RWPE1 (cell line): ENCODE measurements around the gene MEGF6.

Source experiments
- CTCF ChIA-PET: fragments of 350-600 bp; sonication (Branson Sonifier 250); formaldehyde crosslinking; extraction: SDS; loops from one replicate; lab custom pipeline; 2021; lab: Yijun Ruan, JAX
- POLR2A ChIA-PET: fragments of 400-600 bp; formaldehyde crosslinking; extraction: SDS; loops from one replicate; lab custom pipeline; 2020; ENCODE audit warnings: antibody characterized with exemption; ENCODE audit not compliant: low non-redundant PET; lab: Yijun Ruan, JAX
- DNase-seq: peaks from one replicate; pipeline ENCODE4 v3.0.0; 2012; ENCODE audit warnings: low spot score
- H3K27ac ChIP-seq: fragments of 450-650 bp; 2 replicates; pipeline ENCODE4 v1.5.1; 2017
- CTCF ChIP-seq: fragments of 450-650 bp; conservative IDR thresholded peaks from 2 replicates; pipeline ENCODE4 v1.5.1; 2017; ENCODE audit warnings: low read depth, mild to moderate bottlenecking

Gene MEGF6

GRCh38 chr1:3533067-3534048, 78.0 kb downstream of the MEGF6 start:
- DNase-seq: no peak
- ChIA-PET CTCF (no interaction called here), POLR2A (no interaction called here)
- no peak for TF ChIP-seq CTCF
- peak overlapping the region; percentile 94 for H3K27ac ChIP-seq

GRCh38 chr1:3531928-3532327, 79.4 kb downstream of the MEGF6 start:
- TF ChIP-seq CTCF: no peak
- CTCF ChIA-PET: no interaction called here
- peak overlapping the region; percentile 94 for H3K27ac ChIP-seq
- POLR2A ChIA-PET: interaction anchor here (0.6 kb wide), 1 partner anchor 22 kb away, joined by 3 read pairs; no protein-coding TSS in a partner anchor
- DNase-seq: no peak

GRCh38 chr1:3530926-3531818, 80.1 kb downstream of the MEGF6 start:
- ChIA-PET POLR2A (interaction anchor here (0.6 kb wide), 1 partner anchor 23 kb away, joined by 3 read pairs; no protein-coding TSS in a partner anchor), CTCF (interaction anchor here (0.7 to 1.0 kb wide), 5 partner anchors 9 to 83 kb away, joined by 3 to 6 read pairs (median 5); no protein-coding TSS in a partner anchor)
- H3K27ac ChIP-seq: peak overlapping the region; percentile 94
- peak; percentile 96 for DNase-seq
- no peak for TF ChIP-seq CTCF

GRCh38 chr1:3530086-3530925, 81.0 kb downstream of the MEGF6 start:
- H3K27ac ChIP-seq: peak overlapping the region; percentile 94
- DNase-seq: peak; percentile 48
- TF ChIP-seq CTCF: no peak; the same call in 1 of the 2 replicates
- ChIA-PET POLR2A (no interaction called here), CTCF (interaction anchor here (0.7 to 1.3 kb wide), 7 partner anchors 9 to 89 kb away, joined by 3 to 7 read pairs (median 3); no protein-coding TSS in a partner anchor)

- H3K27ac ChIP-seq: peak overlapping the region; percentile 94
- no peak for TF ChIP-seq CTCF
- no peak for DNase-seq
- POLR2A ChIA-PET: no interaction called here
- CTCF ChIA-PET: interaction anchor here (0.6 to 1.3 kb wide), 5 partner anchors 11 to 76 kb away, joined by 3 to 7 read pairs (median 3); no protein-coding TSS in a partner anchor
Measured at GRCh38 chr1:3529099-3529729, 82.1 kb downstream of the MEGF6 start.
